Camera-type eye (tissue), 1 donor: ENCODE data around the gene PHF14. TPM values are rescaled to one million over a fixed set of nuclear protein-coding genes. Genes with fewer than 3 reads are reported as not detected.

Experiments used
- total RNA-seq: library from RNA; depleted of rRNA; stranded (reverse); fragments of >200 nt; gene quantifications from one replicate; pipeline ENCODE4 v1.2.3, GENCODE V29; 2014

PHF14 gene, protein sequence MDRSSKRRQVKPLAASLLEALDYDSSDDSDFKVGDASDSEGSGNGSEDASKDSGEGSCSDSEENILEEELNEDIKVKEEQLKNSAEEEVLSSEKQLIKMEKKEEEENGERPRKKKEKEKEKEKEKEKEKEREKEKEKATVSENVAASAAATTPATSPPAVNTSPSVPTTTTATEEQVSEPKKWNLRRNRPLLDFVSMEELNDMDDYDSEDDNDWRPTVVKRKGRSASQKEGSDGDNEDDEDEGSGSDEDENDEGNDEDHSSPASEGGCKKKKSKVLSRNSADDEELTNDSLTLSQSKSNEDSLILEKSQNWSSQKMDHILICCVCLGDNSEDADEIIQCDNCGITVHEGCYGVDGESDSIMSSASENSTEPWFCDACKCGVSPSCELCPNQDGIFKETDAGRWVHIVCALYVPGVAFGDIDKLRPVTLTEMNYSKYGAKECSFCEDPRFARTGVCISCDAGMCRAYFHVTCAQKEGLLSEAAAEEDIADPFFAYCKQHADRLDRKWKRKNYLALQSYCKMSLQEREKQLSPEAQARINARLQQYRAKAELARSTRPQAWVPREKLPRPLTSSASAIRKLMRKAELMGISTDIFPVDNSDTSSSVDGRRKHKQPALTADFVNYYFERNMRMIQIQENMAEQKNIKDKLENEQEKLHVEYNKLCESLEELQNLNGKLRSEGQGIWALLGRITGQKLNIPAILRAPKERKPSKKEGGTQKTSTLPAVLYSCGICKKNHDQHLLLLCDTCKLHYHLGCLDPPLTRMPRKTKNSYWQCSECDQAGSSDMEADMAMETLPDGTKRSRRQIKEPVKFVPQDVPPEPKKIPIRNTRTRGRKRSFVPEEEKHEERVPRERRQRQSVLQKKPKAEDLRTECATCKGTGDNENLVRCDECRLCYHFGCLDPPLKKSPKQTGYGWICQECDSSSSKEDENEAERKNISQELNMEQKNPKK
- 162 TPM for total RNA-seq

DNA sequence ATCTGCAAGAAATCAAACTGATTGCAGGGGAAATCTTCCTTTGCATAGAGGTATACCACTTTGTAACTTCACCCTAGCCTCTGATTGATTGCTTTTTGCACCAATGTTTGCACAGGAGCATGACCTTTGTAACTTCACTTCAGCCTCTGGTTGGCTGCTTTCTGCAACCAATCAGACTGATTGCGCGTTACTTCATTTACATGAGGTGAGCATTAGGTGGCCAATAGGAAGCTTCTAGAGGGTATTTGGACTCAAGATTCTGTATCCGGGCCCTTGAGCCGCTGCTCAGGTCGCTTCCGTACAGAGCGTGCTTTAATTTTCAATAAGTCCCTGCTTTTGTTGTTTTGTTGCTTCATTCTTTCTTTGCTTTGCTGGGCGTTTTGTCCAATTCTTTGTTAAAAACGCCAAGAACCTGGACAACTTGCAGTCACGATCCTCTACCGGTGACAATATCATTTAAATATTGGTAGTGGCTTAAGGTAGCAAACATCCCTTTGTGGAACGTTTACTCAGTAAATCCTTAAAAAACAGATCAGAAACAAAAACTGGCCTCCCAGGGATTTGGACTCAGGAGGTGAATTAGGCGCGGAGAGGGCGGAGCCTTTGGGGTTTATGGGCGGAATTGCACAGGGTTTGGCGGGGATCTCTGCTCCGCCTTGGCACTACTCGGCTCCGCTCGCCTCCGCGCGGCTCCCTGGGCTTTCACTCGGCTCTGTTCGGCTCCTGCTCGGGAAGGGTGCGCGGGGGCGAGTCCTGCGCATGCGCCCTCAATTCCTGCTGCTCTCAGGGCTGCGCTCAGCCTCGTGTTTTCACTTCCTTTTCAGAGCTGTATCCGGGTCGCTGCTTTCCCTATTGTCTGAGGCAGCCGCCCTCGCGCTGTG is at the start of gene PHF14:
Gene PHF14, plus strand, starts transcription at position 812 of the 881 bp plus-strand sequence. CDS start 452 bp downstream, outside the sequence.

